ENCODE data around the gene TAPBPL.

The TAPBPL gene

DNA sequence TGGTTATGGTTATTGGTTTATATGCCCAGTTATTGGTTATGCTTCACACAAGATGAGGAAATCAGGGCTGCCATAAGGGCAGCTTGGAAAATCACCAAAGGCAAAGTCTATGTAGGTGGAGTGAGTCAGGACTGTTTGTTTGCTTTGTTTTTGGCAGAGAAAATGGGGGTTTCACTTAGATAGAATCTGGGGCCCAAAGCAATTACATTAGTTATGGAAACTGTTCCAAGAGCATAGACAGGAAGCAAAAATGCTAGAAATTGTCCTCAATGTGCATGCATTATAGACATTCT, 16.4 kb downstream of the TAPBPL start:
- Histone ChIP-seq H3K4me1 (ENCODE audit: insufficient read depth, low read length) (peaks cover 52% of the 10 kb centered on the region), H3K4me2 (ENCODE audit: insufficient read depth, low read length) (peak overlapping the region; percentile 70; the same call in 1 of the 2 replicates), H3K27ac (ENCODE audit: low read length) (no peak overlapping the region), H2AFZ (ENCODE audit: low read depth, low read length) (no peak overlapping the region), H3K36me3 (ENCODE audit: insufficient read depth, low read length) (peaks cover 37% of the 10 kb centered on the region), H3K4me3 (ENCODE audit: low read depth in 1 of 2, low read length in 2 of 2) (0 out of 4 replicates have a peak overlapping the region, but pooled peaks of 1 of the 2 experiments have one; percentile 86), H3K79me2 (ENCODE audit: insufficient read depth, low read length) (peaks cover 50% of the 10 kb centered on the region), H3K9ac (ENCODE audit: low read depth, low read length) (no peak overlapping the region), H3K27me3 (ENCODE audit: insufficient read depth, low read length, poor library complexity) (no peaks in the 10 kb centered on the region), H3K9me3 (ENCODE audit: insufficient read depth, low read length, severe bottlenecking) (no peaks in the 10 kb centered on the region), H4K20me1 (ENCODE audit: insufficient read depth, low read length) (no peaks in the 10 kb centered on the region; the same call in 1 of the 2 replicates)
- TF ChIP-seq, protein P1, sequence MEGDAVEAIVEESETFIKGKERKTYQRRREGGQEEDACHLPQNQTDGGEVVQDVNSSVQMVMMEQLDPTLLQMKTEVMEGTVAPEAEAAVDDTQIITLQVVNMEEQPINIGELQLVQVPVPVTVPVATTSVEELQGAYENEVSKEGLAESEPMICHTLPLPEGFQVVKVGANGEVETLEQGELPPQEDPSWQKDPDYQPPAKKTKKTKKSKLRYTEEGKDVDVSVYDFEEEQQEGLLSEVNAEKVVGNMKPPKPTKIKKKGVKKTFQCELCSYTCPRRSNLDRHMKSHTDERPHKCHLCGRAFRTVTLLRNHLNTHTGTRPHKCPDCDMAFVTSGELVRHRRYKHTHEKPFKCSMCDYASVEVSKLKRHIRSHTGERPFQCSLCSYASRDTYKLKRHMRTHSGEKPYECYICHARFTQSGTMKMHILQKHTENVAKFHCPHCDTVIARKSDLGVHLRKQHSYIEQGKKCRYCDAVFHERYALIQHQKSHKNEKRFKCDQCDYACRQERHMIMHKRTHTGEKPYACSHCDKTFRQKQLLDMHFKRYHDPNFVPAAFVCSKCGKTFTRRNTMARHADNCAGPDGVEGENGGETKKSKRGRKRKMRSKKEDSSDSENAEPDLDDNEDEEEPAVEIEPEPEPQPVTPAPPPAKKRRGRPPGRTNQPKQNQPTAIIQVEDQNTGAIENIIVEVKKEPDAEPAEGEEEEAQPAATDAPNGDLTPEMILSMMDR (IDR thresholded peaks at IDR 0.05; ENCODE audit: borderline replicate concordance, extremely low read depth, low read length, poor library complexity, severe bottlenecking), result no peak
- no peak for TF ChIP-seq EZH2 (IDR thresholded peaks at IDR 0.05; ENCODE audit: borderline replicate concordance, low read depth, low read length, severe bottlenecking)
- no peak for ATAC-seq (ENCODE audit: insufficient read depth, low read depth)
- DNase-seq, result no peak

DNA sequence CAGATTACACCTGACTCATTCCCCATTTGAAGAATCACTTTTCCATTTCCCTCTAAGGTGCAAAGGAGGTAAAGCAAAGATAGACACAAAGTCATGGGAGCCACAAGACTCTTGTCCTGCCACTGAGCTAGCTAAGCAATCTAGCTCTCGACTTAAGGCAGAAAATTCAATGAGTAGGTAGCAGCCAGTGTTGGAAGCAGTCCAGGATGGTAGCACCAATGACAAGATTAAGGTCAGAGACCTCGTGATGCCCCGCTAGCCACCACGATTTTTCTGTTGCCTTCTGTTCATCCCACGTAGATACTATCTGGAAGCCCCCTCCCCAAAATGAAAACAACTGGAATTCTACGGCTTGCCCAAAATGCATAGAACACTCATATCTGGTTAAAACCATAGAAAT, 17.2 kb downstream of the TAPBPL start:
- Histone ChIP-seq H3K9me3 (ENCODE audit: insufficient read depth, low read length, severe bottlenecking) (no peaks in the 10 kb centered on the region), H3K27ac (ENCODE audit: low read length) (peak overlapping the region; percentile 26)

DNA sequence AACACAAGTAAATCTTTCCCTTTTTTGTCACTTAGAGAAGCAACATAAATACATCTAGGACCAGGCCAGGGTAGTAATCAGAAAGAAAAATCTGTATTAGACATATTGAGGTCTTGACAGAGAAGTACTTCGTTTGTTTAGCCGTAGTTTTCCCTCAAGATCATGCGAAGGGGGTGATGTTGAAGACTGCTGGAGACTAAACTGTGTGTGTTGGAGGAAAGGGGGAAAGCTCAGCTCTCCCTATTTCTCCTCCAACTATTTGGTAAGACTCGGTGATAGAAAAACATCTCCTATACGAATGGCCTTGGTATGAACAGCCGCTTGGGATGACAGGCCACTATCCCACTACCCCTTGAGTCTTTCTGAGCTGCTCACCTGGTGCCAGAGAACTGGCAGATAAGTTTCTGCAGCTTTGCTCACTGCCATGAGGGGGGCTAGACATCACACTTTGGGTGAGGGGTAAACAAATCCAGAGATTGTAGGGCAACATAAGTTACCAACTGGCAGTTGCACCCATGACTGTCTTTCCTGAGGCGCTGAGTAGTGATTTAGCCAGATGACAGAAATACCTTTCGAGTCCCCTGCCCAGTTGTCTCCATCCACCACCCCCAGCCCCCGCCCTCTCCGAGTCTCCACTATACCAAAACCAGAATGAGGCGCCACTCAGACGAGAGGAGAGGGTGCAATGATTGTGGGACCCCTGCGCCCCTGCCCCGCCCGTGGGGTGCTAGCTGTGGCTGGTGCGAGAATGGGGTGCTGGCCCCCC, 17.9 kb downstream of the TAPBPL start:
- no peak for ATAC-seq (ENCODE audit: insufficient read depth, low read depth)
- DNase-seq, result no peak
- H3K4me1 ChIP-seq (ENCODE audit: insufficient read depth, low read length), result peaks cover 36% of the 10 kb centered on the region

More for the DNA sequence above, 17.2 kb downstream of the TAPBPL start:
- peaks cover 28% of the 10 kb centered on the region for H3K36me3 ChIP-seq (ENCODE audit: insufficient read depth, low read length)
- DNase-seq, result no peak
- H3K9ac ChIP-seq (ENCODE audit: low read depth, low read length), result peak overlapping the region; percentile 79
- no peaks in the 10 kb centered on the region; the same call in 1 of the 2 replicates for H4K20me1 ChIP-seq (ENCODE audit: insufficient read depth, low read length)
- H3K4me3 ChIP-seq (ENCODE audit: low read depth in 1 of 2, low read length in 2 of 2), result peak overlapping the region in 1 of 2 experiments; percentile 86; a peak in 3 of 4 replicates
- peaks cover 43% of the 10 kb centered on the region for H3K4me1 ChIP-seq (ENCODE audit: insufficient read depth, low read length)
- H3K79me2 ChIP-seq (ENCODE audit: insufficient read depth, low read length), result peaks cover 46% of the 10 kb centered on the region
- H3K4me2 ChIP-seq (ENCODE audit: insufficient read depth, low read length), result peak overlapping the region; percentile 70
- no peak for ATAC-seq (ENCODE audit: insufficient read depth, low read depth)
- no peaks in the 10 kb centered on the region for H3K27me3 ChIP-seq (ENCODE audit: insufficient read depth, low read length, poor library complexity)
- TF ChIP-seq, protein P1 (IDR thresholded peaks at IDR 0.05; ENCODE audit: borderline replicate concordance, extremely low read depth, low read length, poor library complexity, severe bottlenecking), result no peak
- TF ChIP-seq EZH2 (IDR thresholded peaks at IDR 0.05; ENCODE audit: borderline replicate concordance, low read depth, low read length, severe bottlenecking), result no peak
- no peak overlapping the region for H2AFZ ChIP-seq (ENCODE audit: low read depth, low read length)

More for the DNA sequence above, 17.9 kb downstream of the TAPBPL start:
- Histone ChIP-seq H3K9me3 (ENCODE audit: insufficient read depth, low read length, severe bottlenecking) (no peaks in the 10 kb centered on the region), H3K4me2 (ENCODE audit: insufficient read depth, low read length) (peak overlapping the region; percentile 70), H2AFZ (ENCODE audit: low read depth, low read length) (peak overlapping the region; percentile 92), H3K4me3 (ENCODE audit: low read depth in 1 of 2, low read length in 2 of 2) (peak overlapping the region; percentile 61 to 86), H3K79me2 (ENCODE audit: insufficient read depth, low read length) (peaks cover 40% of the 10 kb centered on the region), H3K27me3 (ENCODE audit: insufficient read depth, low read length, poor library complexity) (no peaks in the 10 kb centered on the region), H4K20me1 (ENCODE audit: insufficient read depth, low read length) (no peaks in the 10 kb centered on the region; the same call in 1 of the 2 replicates), H3K9ac (ENCODE audit: low read depth, low read length) (peak overlapping the region; percentile 79), H3K27ac (ENCODE audit: low read length) (peak overlapping the region; percentile 94), H3K36me3 (ENCODE audit: insufficient read depth, low read length) (peaks cover 21% of the 10 kb centered on the region)
- TF ChIP-seq EZH2 (IDR thresholded peaks at IDR 0.05; ENCODE audit: borderline replicate concordance, low read depth, low read length, severe bottlenecking), result no peak
- TF ChIP-seq, protein P1 (IDR thresholded peaks at IDR 0.05; ENCODE audit: borderline replicate concordance, extremely low read depth, low read length, poor library complexity, severe bottlenecking), result no peak

All from DND-41 (cell line).